Testis (tissue), 2 donors: Measurements from ENCODE around the gene OTOR.

ENCODE experiments used
- CTCF ChIP-seq, 3 experiments: fragments of 450-650 bp in 2 of 3; fragments of 200-600 bp in 1 of 3; sonication (generic) in 1 of 3; IDR thresholded peaks; one replicate each; pipeline ENCODE4 v1.5.1; 2016 to 2019; ENCODE audit warnings: antibody characterized with exemption in 3 of 3, mild to moderate bottlenecking in 2 of 3, moderate library complexity in 1 of 3
- POLR2A ChIP-seq: fragments of 450-650 bp; IDR thresholded peaks from one replicate; pipeline ENCODE4 v1.6.1; 2017; ENCODE audit warnings: antibody characterized with exemption, mild to moderate bottlenecking, moderate library complexity

GRCh38 chr20:16710781-16711180 is 37.4 kb upstream of the OTOR start:
- TF ChIP-seq CTCF (IDR thresholded peaks at IDR 0.05) = no peak
- TF ChIP-seq POLR2A = no peak
